IMR-90 (cell line): ENCODE results near the gene TMPRSS3.

Experiments used
- CEBPB ChIP-seq: IDR thresholded peaks from 2 replicates; pipeline ENCODE4 v1.6.1; 2012; ENCODE audit warnings: low read depth, low read length, improper control_type of control experiment
- POLR2A ChIP-seq: IDR thresholded peaks from 2 replicates; pipeline ENCODE4 v1.6.1; 2012; ENCODE audit warnings: mild to moderate bottlenecking, low read depth, low read length
- SMC3 ChIP-seq: fragments of 150-350 bp; IDR thresholded peaks from 2 replicates; pipeline ENCODE4 v1.6.1; 2016; ENCODE audit warnings: low read depth, mild to moderate bottlenecking, antibody characterized with exemption, low read length, moderate library complexity
- TF ChIP-seq, protein P1 (sequence below): conservative IDR thresholded peaks from 2 replicates; pipeline ENCODE4 v1.5.1; 2012; ENCODE audit warnings: mild to moderate bottlenecking, low read depth, low read length, improper control_type of control experiment

- TF ChIP-seq, protein P1, sequence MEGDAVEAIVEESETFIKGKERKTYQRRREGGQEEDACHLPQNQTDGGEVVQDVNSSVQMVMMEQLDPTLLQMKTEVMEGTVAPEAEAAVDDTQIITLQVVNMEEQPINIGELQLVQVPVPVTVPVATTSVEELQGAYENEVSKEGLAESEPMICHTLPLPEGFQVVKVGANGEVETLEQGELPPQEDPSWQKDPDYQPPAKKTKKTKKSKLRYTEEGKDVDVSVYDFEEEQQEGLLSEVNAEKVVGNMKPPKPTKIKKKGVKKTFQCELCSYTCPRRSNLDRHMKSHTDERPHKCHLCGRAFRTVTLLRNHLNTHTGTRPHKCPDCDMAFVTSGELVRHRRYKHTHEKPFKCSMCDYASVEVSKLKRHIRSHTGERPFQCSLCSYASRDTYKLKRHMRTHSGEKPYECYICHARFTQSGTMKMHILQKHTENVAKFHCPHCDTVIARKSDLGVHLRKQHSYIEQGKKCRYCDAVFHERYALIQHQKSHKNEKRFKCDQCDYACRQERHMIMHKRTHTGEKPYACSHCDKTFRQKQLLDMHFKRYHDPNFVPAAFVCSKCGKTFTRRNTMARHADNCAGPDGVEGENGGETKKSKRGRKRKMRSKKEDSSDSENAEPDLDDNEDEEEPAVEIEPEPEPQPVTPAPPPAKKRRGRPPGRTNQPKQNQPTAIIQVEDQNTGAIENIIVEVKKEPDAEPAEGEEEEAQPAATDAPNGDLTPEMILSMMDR = no peak
- TF ChIP-seq POLR2A = no peak
- no peak for TF ChIP-seq SMC3
- no peak for TF ChIP-seq CEBPB
Measured at GRCh38 chr21:42431196-42431595, 35.3 kb upstream of the TMPRSS3 start.
